ENCODE data around the gene CNTLN. TPM values are rescaled to one million over a fixed set of nuclear protein-coding genes. Genes with fewer than 3 reads are reported as not detected.

The CNTLN gene, protein sequence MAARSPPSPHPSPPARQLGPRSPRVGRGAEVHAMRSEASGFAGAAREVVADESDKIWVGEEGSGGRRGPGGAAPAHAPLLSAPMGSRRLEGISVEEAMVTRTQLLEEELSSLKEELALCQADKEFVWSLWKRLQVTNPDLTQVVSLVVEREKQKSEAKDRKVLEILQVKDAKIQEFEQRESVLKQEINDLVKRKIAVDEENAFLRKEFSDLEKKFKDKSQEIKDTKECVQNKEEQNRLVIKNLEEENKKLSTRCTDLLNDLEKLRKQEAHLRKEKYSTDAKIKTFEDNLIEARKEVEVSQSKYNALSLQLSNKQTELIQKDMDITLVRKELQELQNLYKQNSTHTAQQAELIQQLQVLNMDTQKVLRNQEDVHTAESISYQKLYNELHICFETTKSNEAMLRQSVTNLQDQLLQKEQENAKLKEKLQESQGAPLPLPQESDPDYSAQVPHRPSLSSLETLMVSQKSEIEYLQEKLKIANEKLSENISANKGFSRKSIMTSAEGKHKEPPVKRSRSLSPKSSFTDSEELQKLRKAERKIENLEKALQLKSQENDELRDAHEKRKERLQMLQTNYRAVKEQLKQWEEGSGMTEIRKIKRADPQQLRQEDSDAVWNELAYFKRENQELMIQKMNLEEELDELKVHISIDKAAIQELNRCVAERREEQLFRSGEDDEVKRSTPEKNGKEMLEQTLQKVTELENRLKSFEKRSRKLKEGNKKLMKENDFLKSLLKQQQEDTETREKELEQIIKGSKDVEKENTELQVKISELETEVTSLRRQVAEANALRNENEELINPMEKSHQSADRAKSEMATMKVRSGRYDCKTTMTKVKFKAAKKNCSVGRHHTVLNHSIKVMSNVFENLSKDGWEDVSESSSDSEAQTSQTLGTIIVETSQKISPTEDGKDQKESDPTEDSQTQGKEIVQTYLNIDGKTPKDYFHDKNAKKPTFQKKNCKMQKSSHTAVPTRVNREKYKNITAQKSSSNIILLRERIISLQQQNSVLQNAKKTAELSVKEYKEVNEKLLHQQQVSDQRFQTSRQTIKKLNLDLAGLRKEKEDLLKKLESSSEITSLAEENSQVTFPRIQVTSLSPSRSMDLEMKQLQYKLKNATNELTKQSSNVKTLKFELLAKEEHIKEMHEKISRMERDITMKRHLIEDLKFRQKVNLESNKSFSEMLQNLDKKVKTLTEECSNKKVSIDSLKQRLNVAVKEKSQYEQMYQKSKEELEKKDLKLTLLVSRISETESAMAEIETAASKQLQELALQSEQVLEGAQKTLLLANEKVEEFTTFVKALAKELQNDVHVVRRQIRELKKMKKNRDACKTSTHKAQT (N-terminal part only)
- total RNA-seq = 5.4 and 6.2 TPM in 2 replicates

DNA sequence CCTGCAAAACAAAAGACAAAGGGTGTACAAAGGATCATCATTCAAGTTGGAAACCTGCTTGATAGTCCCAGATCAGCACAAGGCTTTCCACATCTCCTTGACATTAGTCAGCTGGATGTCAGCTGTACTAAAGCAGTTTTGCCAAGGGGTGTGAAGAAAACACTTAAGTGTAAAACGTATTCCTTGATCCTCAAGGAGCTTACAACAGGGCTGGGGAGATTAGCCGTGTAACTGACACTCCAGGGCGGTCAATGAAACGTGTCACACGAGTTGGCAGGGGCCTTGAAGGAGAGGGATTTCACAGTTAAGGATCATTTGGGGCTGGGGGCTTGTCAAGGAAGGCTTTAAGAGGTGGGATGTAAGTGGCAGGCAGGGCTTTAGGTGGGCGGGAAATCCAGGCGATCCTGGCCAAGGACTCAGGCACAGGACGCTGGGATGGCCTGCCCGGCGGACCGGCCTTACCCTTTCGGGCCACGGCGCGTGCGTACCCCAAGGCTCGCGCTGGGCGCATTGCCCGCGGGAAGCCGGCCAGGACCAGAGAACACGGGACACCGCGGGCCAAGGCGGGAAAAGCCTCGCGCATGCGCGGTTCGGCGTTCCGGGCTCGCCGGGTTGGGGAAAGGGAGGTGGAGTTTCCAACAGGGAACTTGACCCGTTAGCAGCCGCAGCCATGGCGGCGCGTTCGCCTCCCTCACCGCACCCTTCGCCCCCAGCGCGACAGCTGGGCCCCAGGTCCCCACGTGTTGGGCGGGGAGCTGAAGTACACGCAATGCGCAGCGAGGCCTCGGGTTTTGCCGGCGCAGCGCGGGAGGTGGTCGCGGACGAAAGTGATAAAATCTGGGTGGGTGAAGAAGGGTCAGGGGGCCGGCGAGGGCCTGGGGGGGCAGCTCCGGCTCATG is at the start of gene CNTLN:
Gene CNTLN (plus strand): TSS at position 645 of the 899 bp plus-strand sequence. CDS start 26 bp downstream, at position 671.
- peak; percentile 89 to 93 for DNase-seq (ENCODE audit: low read depth in 2 of 2)

DNA sequence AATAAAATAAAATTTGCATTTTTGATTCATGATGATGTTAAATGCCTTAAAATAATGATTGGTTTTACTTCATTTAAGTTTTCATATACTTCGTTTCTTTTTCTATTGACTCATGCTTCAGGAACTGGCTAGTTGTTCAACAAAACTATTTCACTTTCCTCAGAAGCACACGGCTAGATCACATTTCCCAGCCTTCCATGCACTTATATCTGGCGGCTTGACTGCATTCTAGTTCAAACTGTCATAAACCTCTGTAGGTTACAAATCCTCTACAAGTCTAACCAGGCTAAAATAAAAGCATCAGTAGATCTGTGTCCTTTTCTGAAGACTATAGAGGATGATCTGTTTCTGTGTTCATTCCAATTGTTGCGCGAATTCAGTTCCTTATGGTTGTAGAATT is 46.3 kb upstream of the CNTLN start:
- no peak for DNase-seq (ENCODE audit: low read depth in 2 of 2)

DNA sequence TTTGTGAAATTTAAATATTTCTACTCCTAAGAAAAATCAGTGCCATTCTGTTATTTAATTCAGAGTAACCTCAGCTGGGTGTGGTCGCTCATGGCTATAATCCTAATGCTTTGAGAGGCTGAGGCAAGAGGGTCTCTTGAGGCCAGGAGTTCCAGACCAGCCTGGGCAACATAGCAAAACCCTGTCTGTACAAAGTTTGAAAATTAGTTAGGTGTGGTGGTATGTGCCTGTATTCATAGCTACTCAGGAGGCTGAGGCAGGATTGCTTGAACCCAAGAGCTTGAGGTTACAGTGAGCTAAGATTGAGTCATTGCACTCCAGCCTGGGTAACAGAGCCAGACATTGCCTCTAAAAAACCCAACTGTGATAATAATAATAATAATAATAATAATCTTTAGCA is 44.8 kb upstream of the CNTLN start:
- no peak for DNase-seq (ENCODE audit: low read depth in 2 of 2)

DNA sequence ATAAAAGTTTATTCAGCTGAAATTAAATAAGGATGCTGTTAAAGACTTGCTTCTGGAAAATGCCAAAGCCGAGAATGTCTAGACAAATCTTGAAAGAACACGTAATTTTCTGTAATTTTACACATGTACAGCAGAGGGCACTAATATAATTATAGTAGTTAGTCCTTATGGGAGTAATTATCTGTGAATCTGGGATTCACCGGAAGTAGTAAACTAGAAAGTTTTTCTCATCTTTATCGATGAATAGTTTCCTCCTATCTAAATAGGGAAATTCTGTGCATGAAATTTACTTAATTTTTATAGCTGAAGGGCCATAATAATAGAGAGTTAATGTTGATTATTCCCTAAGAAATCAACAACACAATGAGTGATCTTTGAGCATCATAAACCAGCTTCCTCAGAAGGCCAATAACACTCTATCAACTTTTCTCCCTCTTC is 18.4 kb upstream of the CNTLN start:
- peak; percentile 31 to 47 for DNase-seq (ENCODE audit: low read depth in 2 of 2)

DNA sequence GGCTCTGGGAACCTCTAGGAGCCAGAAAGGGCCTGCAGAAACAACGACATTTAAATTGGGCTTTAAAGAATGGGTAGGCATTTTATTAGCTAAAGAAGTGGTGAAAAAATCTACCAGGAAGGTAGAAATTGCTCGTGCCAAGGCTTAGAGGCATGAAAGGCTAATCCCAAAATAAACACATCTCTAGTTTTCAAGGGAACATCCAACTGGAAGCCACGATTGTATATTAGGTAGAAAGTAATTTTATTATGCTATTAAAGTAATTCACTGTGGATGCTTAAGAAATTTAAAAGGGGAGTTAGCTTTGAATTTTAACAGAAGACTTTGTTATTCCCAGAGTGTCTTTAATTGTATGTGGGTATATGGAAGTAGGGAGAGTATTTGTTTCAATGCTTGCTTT is 17.5 kb upstream of the CNTLN start:
- DNase-seq (ENCODE audit: low read depth in 2 of 2) = no peak

DNA sequence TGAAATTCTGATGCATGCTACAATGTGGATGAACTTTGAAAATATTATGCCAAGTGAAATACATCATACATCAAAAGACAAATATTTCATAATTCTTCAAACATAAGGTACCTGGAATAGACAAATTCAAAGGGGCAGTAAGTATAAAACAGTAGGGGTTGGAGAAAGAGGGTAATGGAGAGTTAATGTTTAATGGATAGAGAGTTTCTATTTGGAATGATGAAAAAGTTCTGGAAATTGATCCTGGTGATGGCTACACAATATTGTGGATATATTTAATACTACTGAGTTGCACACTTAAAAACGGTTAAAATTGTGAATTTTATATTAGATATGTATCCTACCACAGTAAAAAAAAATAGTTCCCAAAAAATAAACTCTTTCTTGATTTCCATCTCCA is 14.6 kb upstream of the CNTLN start:
- DNase-seq (ENCODE audit: low read depth in 2 of 2) = no peak

DNA sequence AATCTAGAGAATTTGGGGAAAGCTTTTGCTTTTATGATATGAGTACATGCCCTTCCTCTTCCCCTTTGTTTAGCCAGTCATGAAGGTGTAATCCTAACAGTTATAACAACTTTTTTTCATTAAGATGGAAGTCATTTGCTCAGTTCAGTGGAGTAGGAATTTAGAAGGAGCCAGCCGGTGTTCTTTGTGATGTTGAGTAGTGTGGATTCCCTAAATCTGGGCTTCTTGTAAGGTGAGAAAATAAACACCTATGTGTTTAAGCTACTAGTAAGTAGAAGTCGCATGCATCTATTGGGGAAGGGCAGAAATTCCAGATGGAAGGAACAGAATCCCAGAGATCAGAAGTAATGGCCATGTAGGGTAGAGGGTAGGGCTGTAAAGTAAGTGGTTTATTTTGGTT is 13.6 kb upstream of the CNTLN start:
- no peak for DNase-seq (ENCODE audit: low read depth in 2 of 2)

DNA sequence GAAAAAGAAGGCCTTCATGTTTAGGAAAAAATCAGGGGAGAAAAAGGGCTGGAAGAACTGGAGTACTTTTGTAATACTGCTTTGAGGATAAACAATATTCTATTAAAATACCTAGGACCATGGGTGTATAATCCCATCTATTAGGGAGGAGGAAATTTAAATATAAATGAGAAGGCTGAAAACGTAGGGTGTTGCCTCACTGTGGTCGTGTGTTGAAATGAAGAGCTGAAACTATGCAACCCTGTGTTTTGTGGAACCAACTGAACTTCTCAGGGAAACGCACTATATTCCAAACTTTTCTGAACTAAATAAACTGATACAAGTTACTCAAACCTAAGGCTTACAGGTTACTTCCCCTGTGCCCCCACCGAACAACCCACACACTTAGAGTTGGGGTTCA is 4.5 kb upstream of the CNTLN start:
- DNase-seq (ENCODE audit: low read depth in 2 of 2) = no peak

DNA sequence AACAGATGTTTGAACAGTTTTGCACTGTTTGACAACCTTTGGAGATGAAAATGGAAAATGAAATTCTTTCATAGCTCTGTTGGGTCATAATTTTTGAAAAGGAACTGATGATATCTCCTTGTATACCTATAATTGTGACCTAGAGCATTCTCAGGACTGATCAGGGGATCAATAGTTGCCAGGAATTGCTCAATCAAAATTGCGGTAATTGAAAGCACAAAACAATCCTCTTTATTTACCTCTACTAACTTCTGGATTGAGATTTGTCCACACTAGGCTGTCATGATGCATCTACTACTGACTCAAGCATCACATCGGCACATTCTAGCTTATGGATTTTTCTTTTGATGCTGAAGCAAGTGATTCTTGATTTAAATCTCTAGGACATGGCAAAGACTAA is 4.1 kb upstream of the CNTLN start:
- no peak for DNase-seq (ENCODE audit: low read depth in 2 of 2)

DNA sequence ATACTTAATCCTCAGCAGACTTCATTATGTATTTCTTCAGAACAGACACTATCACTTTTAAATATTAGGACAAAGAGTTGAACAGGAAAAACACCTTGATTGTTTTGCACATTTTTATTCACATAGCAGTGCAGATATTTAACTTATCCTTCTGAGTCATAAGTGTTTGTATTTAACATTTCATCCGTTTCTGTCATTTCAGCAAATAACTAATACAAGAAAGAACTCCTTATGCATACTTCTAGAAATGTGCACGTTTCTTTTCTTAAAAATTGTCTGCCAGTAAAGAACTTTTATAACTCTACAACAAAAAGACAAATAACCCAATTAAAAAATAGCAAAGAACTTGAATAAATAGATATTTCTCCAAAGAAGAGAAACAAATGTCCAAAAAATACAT is 3.3 kb upstream of the CNTLN start:
- DNase-seq (ENCODE audit: low read depth in 2 of 2) = no peak

DNA sequence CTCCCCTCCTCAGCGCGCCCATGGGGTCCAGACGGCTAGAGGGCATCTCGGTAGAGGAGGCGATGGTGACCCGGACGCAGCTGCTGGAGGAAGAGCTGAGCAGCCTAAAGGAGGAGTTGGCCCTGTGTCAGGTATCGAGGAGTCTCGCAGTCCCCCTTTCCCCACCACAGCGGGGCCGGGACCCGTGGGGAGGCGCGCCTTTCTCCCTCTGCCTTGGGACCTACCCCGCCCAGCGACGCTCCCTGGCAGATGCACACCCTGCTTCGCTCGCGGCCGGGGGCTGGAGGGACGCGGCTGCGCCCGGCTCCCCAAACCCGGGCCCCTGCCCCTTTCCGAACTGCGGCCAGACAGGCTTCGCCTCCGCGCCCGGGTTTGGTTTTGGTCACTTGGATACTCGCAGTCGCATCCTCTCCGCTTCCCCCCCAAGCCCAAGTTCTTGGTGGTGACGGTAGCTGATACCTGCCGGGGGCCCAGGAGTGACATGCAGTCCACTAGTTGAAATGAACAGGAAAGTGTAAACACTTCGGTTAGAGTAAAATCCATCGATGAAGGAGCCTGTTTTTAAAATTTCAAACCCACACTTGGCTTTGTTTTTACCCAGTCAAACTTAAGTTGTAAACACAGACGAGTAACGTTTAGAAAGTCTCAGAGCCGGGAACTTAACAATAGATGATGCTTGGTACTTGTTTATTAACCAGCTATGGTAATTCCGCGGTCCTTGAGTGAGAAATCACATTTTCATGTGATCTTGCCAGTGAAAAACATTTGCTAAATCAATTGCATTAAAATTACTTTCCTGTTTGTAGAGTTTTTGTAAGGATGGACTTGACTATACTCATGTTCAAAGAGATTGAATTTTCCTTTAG is 688 bp downstream of the CNTLN start:
- peak; percentile 28 to 41 for DNase-seq (ENCODE audit: low read depth in 2 of 2)

DNA sequence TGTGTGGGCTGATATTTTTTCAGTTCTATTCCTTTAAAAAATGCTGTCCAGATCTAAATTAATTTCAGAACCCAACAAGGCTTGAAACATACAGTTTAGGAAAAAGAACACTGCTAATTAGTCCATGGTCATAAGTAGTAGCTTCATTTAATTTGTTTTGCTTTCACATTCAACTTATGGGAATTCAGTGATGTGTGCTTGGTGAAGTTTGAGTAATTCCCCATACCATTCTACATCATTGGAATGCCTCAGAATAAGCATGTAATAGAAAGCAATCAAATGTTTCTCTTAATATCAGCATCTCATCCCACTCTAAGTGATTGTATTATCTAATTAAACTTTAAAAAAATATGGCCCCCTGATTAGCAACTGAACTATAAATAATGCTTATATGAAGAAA is 2.7 kb downstream of the CNTLN start:
- no peak for DNase-seq (ENCODE audit: low read depth in 2 of 2)

DNA sequence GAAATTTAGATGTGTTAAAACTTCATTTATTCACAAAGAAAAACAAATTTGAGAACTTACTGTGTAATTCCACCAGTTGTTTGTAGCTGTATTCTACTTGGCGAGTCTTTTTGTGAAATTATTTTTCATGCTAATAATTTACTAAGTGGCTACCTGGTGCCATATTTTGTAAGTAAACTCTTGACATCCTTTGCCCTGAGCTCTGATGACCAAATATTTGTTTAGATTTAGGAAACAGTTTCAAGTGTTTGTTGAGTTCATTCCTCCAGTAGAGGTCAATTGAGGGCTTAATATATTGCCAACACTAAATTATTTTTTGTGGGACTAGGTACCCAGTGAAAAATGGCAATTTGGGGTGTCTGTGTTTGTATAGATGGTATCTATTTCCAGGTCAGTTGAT is 3.7 kb downstream of the CNTLN start:
- no peak for DNase-seq (ENCODE audit: low read depth in 2 of 2)

DNA sequence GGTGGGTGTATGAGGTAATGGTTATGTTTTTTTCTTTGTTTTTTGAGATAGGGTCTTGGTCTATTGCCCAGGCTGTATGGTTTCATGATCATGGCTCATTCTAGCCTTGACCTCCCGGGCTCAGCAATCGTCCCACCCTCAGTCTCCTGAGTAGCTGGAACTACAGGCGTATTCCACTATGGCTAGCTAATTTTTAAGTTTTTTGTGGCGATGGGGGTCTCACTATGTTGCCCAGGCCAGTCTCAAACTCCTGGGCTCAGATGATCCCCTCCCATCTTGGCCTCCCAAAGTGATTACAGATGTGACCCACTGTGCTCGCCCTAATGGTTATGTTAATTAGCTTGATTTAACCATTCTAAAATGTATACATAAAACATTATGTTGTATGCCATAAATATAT is 5.6 kb downstream of the CNTLN start:
- DNase-seq (ENCODE audit: low read depth in 2 of 2) = no peak

DNA sequence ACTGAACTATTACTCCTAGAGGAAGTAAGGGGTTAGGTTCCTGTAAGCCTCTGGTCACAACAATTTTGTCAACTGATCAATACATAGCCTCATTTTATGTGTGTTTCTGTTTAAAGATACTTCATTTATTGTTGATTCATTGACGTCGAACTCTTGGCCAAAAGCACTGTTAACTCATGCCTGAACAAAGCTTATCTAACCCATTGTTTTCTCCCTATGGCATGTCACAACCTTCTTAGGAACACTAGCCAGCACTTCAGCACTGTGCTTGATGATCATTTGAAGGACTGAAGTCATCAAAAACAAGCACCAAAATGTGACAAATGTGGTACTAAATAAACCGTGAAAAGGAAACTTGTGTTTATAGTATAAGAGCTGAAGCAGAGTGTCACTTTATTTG is 13.5 kb downstream of the CNTLN start:
- DNase-seq (ENCODE audit: low read depth in 2 of 2) = peak in 1 of 2 donors; percentile 3

DNA sequence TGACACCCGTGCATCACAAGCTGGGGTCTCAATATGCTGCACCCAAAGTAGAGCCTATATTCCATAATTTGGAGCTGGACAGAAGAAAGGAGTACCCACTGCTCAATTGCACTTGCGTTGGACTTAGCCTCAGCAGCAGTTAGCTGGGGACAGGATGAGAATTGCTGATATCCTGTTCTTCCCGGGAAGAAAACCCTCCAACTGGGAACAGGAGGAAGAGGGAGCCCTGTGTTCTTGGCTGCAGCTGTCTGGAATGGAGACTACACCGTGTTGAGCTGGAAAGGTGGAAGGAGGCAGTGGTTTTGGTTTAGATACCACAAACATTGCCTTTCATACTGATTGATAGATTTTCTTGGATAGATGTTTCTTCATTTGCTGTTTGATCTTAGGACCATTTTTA is 24.6 kb downstream of the CNTLN start:
- no peak for DNase-seq (ENCODE audit: low read depth in 2 of 2)

DNA sequence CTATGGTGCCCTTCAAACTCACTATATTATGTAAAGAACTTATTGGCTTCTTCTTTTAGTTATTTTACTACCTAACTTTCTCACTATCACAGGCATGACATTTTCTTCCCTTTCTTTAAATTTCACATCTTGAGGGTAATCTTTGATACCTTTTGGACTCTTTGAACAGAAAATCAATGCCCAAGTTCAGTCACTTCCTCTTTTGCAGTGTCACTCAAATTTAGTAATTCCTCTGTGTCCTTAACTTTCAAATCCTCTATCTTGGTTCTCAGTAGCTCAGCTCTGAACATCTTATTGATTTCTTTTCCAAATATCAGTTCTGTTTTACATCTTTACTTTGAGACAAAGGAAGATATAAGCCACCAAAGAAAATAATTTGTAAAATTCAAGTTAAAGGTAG is 25.5 kb downstream of the CNTLN start:
- no peak for DNase-seq (ENCODE audit: low read depth in 2 of 2)

DNA sequence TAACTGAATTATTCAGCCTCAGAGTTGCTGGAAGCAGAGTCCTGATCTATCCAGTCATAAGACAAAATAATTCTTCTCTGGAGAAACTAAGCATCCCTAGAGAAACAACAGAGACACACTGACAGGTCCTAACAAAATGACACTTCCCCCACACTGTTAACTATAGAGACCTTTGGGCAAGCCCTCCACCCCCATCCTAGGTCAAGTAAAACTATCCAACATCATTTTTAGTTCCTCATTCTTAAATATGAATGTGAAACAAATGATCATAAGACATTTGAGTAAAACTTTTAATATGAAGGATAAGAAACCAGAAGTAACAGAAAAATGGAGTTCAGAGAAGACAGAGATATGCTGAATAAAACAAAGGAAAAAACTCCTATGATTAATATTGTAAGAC is 30.9 kb downstream of the CNTLN start:
- DNase-seq (ENCODE audit: low read depth in 2 of 2) = no peak

DNA sequence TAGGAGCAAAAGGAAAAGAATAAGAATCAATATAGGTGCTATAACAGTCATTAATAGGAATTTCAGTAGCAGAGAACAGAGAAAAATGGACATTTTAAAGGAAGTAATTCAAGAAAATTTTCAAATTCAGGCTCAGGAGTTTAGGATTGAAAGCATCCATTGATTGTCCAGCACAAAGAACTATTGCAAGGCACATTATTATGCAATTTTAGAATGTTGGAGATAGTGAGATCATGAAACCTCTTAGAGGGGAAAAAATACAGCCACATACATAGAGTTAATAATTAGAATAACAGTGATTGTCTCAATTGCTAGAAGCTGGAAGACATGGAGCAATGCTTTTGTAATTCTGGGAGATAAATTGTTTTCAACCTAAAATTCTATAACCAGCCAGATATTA is 31.5 kb downstream of the CNTLN start:
- no peak for DNase-seq (ENCODE audit: low read depth in 2 of 2)

Data from lung microvascular endothelial cell (primary cell).